ENCODE data around the gene CHIA.

The CHIA gene

GRCh38 chr1:111290630-111291029, at the start of gene CHIA:
Gene CHIA, plus strand, starts transcription at chr1:111290851. Its CDS starts 19,617 bp downstream, at chr1:111310468.
- no peak for DNase-seq

DNA sequence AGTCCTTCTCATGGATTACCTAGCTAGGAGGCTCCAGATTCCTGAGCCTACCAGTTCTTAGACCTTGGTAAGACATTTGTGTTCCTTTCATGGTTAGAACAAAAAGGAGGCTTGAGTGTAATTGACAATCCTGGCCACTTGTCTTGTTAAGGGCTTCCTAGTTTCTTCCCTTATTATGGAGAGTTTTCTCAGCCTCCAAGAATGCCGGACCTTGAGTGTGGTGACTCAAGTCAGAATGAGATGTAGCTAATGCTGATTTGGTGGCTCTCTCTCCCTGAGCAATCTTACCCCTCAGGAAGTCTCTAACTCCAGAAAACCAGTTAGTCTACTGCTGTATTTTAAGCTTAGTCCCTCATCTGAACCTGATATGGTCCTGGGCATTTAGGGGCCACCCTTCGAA, 48.9 kb upstream of the CHIA start:
- DNase-seq: no peak

DNA sequence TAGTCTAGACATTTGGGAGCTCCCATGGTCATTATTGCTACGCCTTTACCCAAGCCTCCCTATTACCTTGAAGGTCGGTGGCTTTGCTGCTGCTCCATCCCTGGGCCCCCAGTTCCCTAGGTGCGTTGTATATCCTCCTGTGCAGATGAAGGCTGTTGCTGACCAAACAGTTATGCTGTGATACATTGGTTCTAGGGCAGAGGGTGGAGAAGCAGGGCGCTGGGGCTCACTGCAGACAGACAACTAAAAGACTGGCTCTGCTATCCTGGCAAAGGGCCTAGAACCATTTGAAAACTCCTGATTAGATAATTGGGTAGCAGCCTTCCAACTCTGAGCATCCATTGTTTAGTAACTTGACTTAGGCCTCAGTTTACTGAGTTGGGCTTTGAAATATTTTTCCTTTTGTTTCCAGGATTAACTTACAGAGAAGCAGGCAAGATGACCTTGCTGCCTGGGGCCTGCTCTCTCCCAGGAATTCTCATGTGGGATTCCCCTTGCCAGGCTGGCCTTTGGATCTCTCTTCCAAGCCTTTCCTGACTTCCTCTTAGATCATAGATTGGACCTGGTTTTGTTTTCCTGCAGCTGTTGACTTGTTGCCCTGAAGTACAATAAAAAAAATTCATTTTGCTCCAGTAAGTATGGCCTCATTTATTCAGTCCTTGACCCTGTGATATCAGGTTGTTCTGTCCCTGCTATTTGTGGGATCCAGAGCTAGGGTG, 47.7 kb upstream of the CHIA start:
- no peak for DNase-seq

DNA sequence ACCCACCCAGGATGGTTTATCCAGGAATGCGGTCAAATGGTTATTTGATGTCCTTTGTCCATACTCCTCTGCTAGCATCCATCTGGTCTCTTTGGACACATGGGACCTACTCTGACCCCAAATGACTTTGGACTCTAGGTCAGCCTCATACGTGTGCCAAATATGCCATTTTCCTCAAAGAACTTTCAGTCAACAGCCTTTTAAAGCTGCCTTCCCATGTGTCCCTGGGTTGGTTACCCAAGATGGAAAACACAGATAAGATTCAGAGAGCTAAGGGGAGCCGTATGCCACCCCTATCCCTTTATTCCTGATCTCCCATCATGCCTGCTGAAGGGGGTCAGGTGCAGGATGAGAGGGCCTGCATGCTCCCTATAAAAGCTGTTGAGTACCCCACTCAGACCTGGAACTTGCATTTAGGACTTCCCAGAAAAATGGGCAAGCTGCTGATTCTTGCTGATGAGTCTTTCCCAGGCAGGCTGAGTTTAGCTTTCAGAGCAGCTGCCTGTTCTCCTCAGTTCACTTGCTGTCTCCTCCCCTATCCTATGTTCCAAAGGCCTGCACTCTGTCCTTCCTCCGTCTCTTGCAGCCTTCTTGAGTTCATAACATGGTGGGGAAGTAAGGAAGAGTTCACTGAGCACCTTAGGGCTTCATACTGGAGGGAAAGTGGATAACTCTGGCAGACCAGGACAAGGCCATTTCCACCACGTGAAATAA, 43.4 kb upstream of the CHIA start:
- no peak for DNase-seq

GRCh38 chr1:111249960-111250359, 40.7 kb upstream of the CHIA start:
- no peak for DNase-seq

DNA sequence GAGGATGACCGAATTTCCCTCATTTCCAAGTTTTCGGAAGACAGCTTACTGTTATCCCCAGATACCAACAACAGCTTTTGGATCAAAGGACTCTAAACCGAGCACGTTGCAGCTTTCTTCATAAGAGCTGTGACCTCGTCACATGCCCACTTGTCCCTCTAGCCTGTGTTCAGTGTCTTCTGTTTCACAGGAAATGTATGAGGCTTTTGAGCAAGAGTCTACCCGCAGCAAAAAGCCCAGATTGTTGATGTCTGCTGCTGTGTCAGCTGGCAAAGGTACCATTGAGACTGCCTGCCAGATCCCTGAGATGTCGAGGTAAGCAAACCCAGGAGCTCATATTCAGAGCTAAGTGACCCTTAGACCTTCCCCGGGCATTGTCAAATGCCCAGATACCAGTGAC, 39.1 kb upstream of the CHIA start:
- DNase-seq: no peak

DNA sequence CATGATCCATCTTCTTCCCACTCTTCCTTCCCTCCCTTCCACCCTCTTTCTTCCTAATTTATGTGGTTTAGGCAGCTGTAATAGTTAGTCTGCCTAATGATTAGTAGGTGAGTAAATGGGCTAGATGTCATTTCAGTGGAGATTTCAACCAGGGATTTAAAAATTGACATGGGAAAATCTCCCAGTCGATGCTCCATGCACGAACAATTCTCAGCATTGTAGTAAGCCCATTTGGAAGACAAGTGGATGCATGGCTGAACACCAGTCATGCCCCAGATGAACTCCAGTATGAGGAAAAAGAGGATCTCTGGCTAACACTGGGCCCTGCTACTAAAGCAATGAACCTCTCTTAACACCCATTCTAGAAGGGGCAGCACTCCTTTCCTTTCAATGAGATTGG, 37.9 kb upstream of the CHIA start:
- DNase-seq: no peak

GRCh38 chr1:111253876-111254275, 36.8 kb upstream of the CHIA start:
- DNase-seq: no peak

DNA sequence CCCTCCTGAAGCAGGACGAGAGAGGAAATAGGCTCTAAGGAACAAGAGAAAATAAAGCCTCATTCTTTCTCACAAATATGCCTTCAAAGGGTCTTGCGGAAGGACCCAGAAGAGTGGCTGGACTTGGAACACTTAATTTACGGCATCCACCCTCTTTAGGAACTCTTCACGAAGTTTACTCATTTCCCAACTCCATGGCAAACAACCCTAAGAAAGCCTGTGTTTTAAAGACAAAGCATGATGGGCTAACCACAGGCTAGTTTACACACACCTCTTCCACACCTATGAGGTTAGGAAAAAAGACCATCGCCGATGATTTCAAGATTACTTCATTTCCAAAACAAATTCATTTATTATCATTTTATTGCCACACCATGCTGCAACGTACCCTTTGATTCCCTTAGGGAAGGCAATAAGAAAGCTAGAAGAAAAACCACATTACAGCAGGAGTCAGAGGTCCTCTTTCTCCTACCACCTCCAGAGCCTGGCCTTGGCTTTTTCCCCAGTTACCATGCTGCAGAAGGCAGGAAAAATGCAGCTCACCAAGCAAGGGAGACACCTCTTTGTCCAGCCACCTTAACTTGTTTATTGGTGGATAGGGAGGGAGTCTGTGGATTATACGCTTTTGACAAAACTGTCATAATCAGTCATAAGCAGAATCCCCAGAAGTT, 33.5 kb upstream of the CHIA start:
- no peak for DNase-seq

GRCh38 chr1:111267801-111268508, 22.7 kb upstream of the CHIA start:
- DNase-seq: no peak

GRCh38 chr1:111269825-111270406, 20.7 kb upstream of the CHIA start:
- no peak for DNase-seq

DNA sequence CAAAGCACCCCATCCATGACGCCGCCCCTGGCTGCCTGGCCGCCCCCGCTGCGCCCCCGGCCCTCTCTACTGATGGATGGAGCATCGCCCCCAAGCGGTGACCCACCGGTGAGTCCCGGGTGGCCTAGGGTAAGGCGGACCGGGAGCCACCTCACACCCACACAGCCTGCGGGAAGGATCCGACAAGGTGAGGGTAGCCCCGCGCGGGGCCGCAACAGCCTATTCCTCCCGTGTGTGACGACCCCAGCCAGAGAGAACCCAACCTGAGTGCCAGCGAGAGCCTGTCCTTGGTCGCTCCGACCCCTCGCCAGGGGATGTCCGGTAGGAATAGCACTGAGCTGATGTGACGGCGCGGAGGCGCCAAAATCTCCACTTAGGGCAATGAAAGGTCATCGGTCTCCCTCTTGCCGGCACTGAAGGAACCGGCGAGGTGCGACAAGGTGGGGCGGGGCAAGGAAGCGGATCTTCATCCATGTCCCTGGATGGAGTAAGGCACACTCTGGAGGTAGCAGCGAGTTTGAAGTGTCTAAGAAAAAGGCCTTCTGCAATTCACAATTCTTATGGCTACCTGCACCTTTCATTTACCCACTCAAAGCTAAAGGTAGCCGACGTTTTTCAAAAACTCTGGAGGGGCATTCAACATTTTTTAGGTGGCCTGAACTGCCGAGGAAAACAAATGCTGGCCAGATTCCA, 19.7 kb upstream of the CHIA start:
- no peak for DNase-seq

DNA sequence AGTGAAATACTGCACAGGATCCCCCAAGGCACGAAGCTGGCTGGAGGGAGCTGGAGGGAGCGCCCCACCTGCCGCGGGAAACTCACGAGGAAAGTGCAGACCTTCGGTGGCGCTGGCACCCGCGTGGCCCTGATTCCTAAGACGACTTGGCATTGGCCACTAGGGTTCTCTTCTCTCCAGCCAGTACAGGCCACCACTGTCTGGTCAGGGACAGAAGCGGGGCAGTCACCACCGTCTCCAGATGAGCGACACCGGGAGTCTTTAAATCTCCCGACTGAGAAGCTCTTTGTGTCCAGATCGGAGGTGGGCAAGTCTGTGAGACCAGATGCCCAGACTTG, 19.2 kb upstream of the CHIA start:
- no peak for DNase-seq

- no peak for DNase-seq
These were observed 18.6 kb upstream of the CHIA start for GRCh38 chr1:111272081-111272480.

DNA sequence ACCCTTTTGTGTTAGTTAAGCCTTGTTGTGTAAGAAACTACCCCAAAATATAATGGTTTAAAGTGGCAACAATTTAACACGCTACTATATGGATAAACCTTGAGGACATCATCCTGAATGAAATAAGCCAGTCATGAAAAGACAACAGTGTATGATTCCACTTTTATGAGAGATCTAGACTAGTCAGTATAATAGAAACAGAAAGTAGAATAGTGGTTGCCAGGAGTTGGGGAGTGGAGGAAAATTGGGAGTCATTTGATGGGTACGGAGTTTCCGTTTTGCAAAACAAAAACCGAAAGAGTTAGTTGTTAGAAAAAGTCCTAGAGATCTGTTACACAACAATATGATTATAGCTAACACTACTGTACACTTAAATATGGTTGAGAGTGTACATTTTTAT, 16.0 kb upstream of the CHIA start:
- DNase-seq: no peak

- peak; percentile 37 for DNase-seq
These were observed 15.6 kb upstream of the CHIA start for GRCh38 chr1:111275079-111275478.

GRCh38 chr1:111275780-111276433, 14.7 kb upstream of the CHIA start:
- DNase-seq: no peak

- DNase-seq: no peak
These were observed 11.5 kb upstream of the CHIA start for GRCh38 chr1:111279144-111279543.

DNA sequence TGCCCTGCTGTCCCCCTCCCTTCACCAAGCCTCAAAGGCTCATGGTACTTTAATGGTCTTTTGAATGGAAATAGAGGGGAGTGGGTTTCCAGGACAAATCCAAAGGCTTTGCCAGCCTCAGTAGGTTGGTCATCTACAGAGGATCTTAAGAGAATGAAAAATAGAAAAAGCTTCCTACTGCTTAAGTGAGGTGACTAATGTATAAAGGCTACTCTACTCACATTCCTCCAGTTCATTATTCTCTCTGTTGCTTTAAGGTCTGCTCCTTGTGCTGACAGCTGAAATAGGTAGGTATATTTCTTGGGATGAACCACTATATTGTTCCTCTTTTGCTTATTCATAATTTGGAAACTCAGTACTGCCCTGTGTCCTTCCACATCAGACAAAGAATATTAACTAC, 10.4 kb upstream of the CHIA start:
- DNase-seq: no peak

DNA sequence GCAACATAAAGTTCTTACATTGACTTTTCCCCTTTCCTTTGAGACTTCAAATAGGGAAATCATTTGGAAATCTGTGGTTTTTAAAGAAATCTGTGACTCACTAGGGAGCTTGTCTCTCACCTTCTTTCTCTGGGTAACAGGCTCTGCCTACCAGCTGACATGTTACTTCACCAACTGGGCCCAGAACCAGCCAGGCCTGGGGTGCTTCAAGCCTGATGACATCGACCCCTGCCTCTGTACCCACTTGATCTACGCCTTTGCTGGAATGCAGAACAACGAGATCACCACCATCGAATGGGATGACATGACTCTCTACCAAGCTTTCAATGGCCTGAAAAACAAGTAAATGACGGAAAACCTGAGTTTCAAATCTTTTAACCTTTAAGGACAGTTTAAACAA, 9.2 kb upstream of the CHIA start:
- DNase-seq: no peak

GRCh38 chr1:111283838-111284237, 6.8 kb upstream of the CHIA start:
- no peak for DNase-seq

- no peak for DNase-seq
These were observed 4.8 kb upstream of the CHIA start for GRCh38 chr1:111285879-111286278.
